Astrocyte (in vitro differentiated cells and primary cell): Measurements from ENCODE around the gene TENM4. TPM values are rescaled to one million over a fixed set of nuclear protein-coding genes. Genes with fewer than 3 reads are reported as not detected.

ENCODE experiments used
- DNase-seq: peaks from one replicate; pipeline ENCODE4 v3.0.0-alpha.2; 2010; ENCODE audit warnings: low read depth
- FAIRE-seq: peaks from 2 replicates; lab custom pipeline; 2011; peaks lifted over from hg19 to GRCh38; lab: Jason Lieb, UNC
- H2AFZ ChIP-seq: 2 replicates; pipeline ENCODE4 v1.6.0; 2012; ENCODE audit warnings: low read depth, low read length, inconsistent platforms
- H3K27ac ChIP-seq: 2 replicates; pipeline ENCODE4 v1.5.1; 2011; ENCODE audit warnings: low read depth, low read length, inconsistent platforms
- H3K27me3 ChIP-seq: 2 replicates; pipeline ENCODE4 v1.6.0; 2011; ENCODE audit warnings: low read length, inconsistent platforms; ENCODE audit not compliant: insufficient read depth
- H3K36me3 ChIP-seq: 2 replicates; pipeline ENCODE4 v1.5.1; 2011; ENCODE audit warnings: low read length, inconsistent platforms; ENCODE audit not compliant: insufficient read depth
- H3K4me1 ChIP-seq: 2 replicates; pipeline ENCODE4 v1.5.1; 2011; ENCODE audit warnings: low read length, inconsistent platforms; ENCODE audit not compliant: insufficient read depth
- H3K4me2 ChIP-seq: 2 replicates; pipeline ENCODE4 v1.6.0; 2012; ENCODE audit warnings: low read length, inconsistent platforms
- H3K4me3 ChIP-seq: 2 replicates; pipeline ENCODE4 v1.5.1; 2011; ENCODE audit warnings: low read depth, mild to moderate bottlenecking, low read length, inconsistent platforms; ENCODE audit not compliant: insufficient read depth
- H3K79me2 ChIP-seq: 2 replicates; pipeline ENCODE4 v1.6.0; 2012; ENCODE audit warnings: mild to moderate bottlenecking, low read length, inconsistent platforms; ENCODE audit not compliant: insufficient read depth
- H3K9ac ChIP-seq: 2 replicates; pipeline ENCODE4 v1.6.0; 2012; ENCODE audit warnings: mild to moderate bottlenecking, low read length, inconsistent platforms
- H3K9me3 ChIP-seq: 2 replicates; pipeline ENCODE4 v1.5.1; 2012; ENCODE audit warnings: low read depth, mild to moderate bottlenecking, low read length, inconsistent platforms; ENCODE audit not compliant: insufficient read depth
- H4K20me1 ChIP-seq: 2 replicates; pipeline ENCODE4 v1.6.0; 2012; ENCODE audit warnings: low read length, inconsistent platforms; ENCODE audit not compliant: insufficient read depth
- H3K27ac Mint-ChIP-seq: one replicate; pipeline ENCODE4 v1.8.0; 2021; ENCODE audit warnings: mild to moderate bottlenecking, mixed read lengths; ENCODE audit not compliant: unreplicated experiment
- H3K27me3 Mint-ChIP-seq: one replicate; pipeline ENCODE4 v1.8.0; 2021; ENCODE audit warnings: low read depth, mixed read lengths; ENCODE audit not compliant: unreplicated experiment
- H3K36me3 Mint-ChIP-seq: one replicate; pipeline ENCODE4 v1.8.0; 2021; ENCODE audit warnings: low read depth, mixed read lengths; ENCODE audit not compliant: unreplicated experiment
- H3K4me1 Mint-ChIP-seq: one replicate; pipeline ENCODE4 v1.8.0; 2021; ENCODE audit warnings: low read depth, mixed read lengths; ENCODE audit not compliant: unreplicated experiment
- H3K4me3 Mint-ChIP-seq: one replicate; pipeline ENCODE4 v1.8.0; 2021; ENCODE audit warnings: mild to moderate bottlenecking, moderate library complexity, mixed read lengths; ENCODE audit not compliant: unreplicated experiment
- H3K9me3 Mint-ChIP-seq: one replicate; pipeline ENCODE4 v1.8.0; 2021; ENCODE audit warnings: mild to moderate bottlenecking, mixed read lengths; ENCODE audit not compliant: unreplicated experiment
- CTCF ChIP-seq: IDR thresholded peaks from 2 replicates; pipeline ENCODE4 v1.5.1; 2011; ENCODE audit warnings: low read depth, mild to moderate bottlenecking, inconsistent platforms, low read length, moderate library complexity; ENCODE audit not compliant: insufficient read depth
- EZH2 ChIP-seq: IDR thresholded peaks from 2 replicates; pipeline ENCODE4 v1.6.1; 2012; ENCODE audit warnings: mild to moderate bottlenecking, low read length, inconsistent platforms; ENCODE audit not compliant: insufficient read depth
- total RNA-seq: library from RNA; stranded (reverse); gene quantifications from 2 replicates; pipeline ENCODE4 v1.2.1, GENCODE V29; 2021

TENM4 gene
- total RNA-seq, 1 donor from 2014 or later: 7.5 TPM

GRCh38 chr11:79423736-79424135 lies 17.1 kb downstream of the TENM4 start:
- peaks cover 13% of the 10 kb centered on the region for H4K20me1 ChIP-seq
- Mint-ChIP-seq H3K36me3 (peaks cover 2% of the 10 kb centered on the region), H3K27ac (no peak overlapping the region), H3K9me3 (no peaks in the 10 kb centered on the region), H3K4me3 (no peak overlapping the region), H3K4me1 (peaks cover 3% of the 10 kb centered on the region), H3K27me3 (no peaks in the 10 kb centered on the region)
- H2AFZ ChIP-seq: no peak overlapping the region
- H3K4me3 ChIP-seq: no peak overlapping the region
- FAIRE-seq (no peak), DNase-seq (no peak)
- H3K4me2 ChIP-seq: no peak overlapping the region
- no peaks in the 10 kb centered on the region for H3K27me3 ChIP-seq
- H3K9ac ChIP-seq: no peak overlapping the region
- no peaks in the 10 kb centered on the region for H3K36me3 ChIP-seq
- TF ChIP-seq CTCF (no peak), EZH2 (no peak)
- peaks cover 10% of the 10 kb centered on the region for H3K4me1 ChIP-seq
- H3K27ac ChIP-seq: no peak overlapping the region
- peaks cover 62% of the 10 kb centered on the region for H3K79me2 ChIP-seq
- H3K9me3 ChIP-seq: no peaks in the 10 kb centered on the region

- Histone ChIP-seq H3K4me3 (no peak overlapping the region), H3K9ac (no peak overlapping the region), H2AFZ (no peak overlapping the region), H3K27ac (no peak overlapping the region), H3K4me1 (peaks cover 13% of the 10 kb centered on the region), H3K36me3 (no peaks in the 10 kb centered on the region), H4K20me1 (peaks cover 6% of the 10 kb centered on the region), H3K9me3 (no peaks in the 10 kb centered on the region), H3K79me2 (peaks cover 62% of the 10 kb centered on the region), H3K4me2 (no peak overlapping the region), H3K27me3 (no peaks in the 10 kb centered on the region)
- no peak for DNase-seq
- no peak for FAIRE-seq
- Mint-ChIP-seq H3K9me3 (no peaks in the 10 kb centered on the region), H3K36me3 (peaks cover 2% of the 10 kb centered on the region), H3K4me1 (peaks cover 4% of the 10 kb centered on the region), H3K4me3 (no peak overlapping the region), H3K27ac (no peak overlapping the region), H3K27me3 (no peaks in the 10 kb centered on the region)
- TF ChIP-seq EZH2 (no peak), CTCF (no peak)
Observed at GRCh38 chr11:79422866-79423265, 18.0 kb downstream of the TENM4 start.

- Mint-ChIP-seq H3K27me3 (no peaks in the 10 kb centered on the region), H3K4me3 (no peak overlapping the region), H3K9me3 (no peaks in the 10 kb centered on the region), H3K36me3 (peaks cover 2% of the 10 kb centered on the region), H3K27ac (no peak overlapping the region), H3K4me1 (peaks cover 14% of the 10 kb centered on the region)
- Histone ChIP-seq H3K4me1 (peaks cover 18% of the 10 kb centered on the region), H3K9ac (no peak overlapping the region), H3K79me2 (peaks cover 63% of the 10 kb centered on the region), H3K27me3 (no peaks in the 10 kb centered on the region), H3K4me3 (no peak overlapping the region), H2AFZ (no peak overlapping the region), H3K4me2 (no peak overlapping the region), H3K27ac (no peak overlapping the region), H3K36me3 (no peaks in the 10 kb centered on the region), H3K9me3 (no peaks in the 10 kb centered on the region), H4K20me1 (peaks cover 4% of the 10 kb centered on the region)
- DNase-seq: no peak
- TF ChIP-seq EZH2: no peak
- TF ChIP-seq CTCF: no peak
- no peak for FAIRE-seq
Observed at GRCh38 chr11:79421820-79422219, 19.0 kb downstream of the TENM4 start.
